Adipocyte (in vitro differentiated cells): ENCODE measurements around the gene ADD1.
"Not testable (repeated sequence)": the region's sequence is repeated elsewhere in the genome, so short reads cannot be mapped to it uniquely, and the experiment has no call there.

Experiments used
- DNase-seq: peaks from one replicate; pipeline ENCODE4 v3.0.0-alpha.2; 2015; ENCODE audit warnings: low read depth
- H3K27me3 ChIP-seq: replicated peaks from 2 replicates; pipeline ENCODE4 v1.7.0; 2013; ENCODE audit warnings: mild to moderate bottlenecking, low read length, moderate library complexity; ENCODE audit not compliant: control insufficient read depth, insufficient read depth
- H3K36me3 ChIP-seq: 2 replicates; pipeline ENCODE4 v1.7.0; 2013; ENCODE audit warnings: low read length, mild to moderate bottlenecking, moderate library complexity; ENCODE audit not compliant: control insufficient read depth, insufficient read depth, severe bottlenecking
- H3K4me1 ChIP-seq: 2 replicates; pipeline ENCODE4 v1.7.0; 2013; ENCODE audit warnings: mild to moderate bottlenecking, low read length, moderate library complexity; ENCODE audit not compliant: control insufficient read depth, insufficient read depth
- H3K4me3 ChIP-seq: 2 replicates; pipeline ENCODE4 v1.7.0; 2013; ENCODE audit warnings: mild to moderate bottlenecking, low read length, moderate library complexity
- H3K9ac ChIP-seq: 2 replicates; pipeline ENCODE4 v1.7.0; 2013; ENCODE audit warnings: mild to moderate bottlenecking, low read length, moderate library complexity
- H3K9me3 ChIP-seq: 2 replicates; pipeline ENCODE4 v1.7.0; 2013; ENCODE audit warnings: mild to moderate bottlenecking, low read length, moderate library complexity; ENCODE audit not compliant: control insufficient read depth

The ADD1 gene

GRCh38 chr4:2953496-2953895, 109.9 kb downstream of the ADD1 start:
- Histone ChIP-seq H3K36me3 (peaks cover 91% of the 10 kb centered on the region), H3K27me3 (no peaks in the 10 kb centered on the region), H3K9ac (no peak overlapping the region), H3K9me3 (no peaks in the 10 kb centered on the region), H3K4me1 (peaks cover 8% of the 10 kb centered on the region), H3K4me3 (no peak overlapping the region)
- DNase-seq = no peak

- Histone ChIP-seq H3K9ac (no peak overlapping the region), H3K27me3 (no peaks in the 10 kb centered on the region), H3K36me3 (peaks cover 80% of the 10 kb centered on the region), H3K4me1 (peaks cover 16% of the 10 kb centered on the region), H3K9me3 (no peaks in the 10 kb centered on the region), H3K4me3 (no peak overlapping the region)
- DNase-seq = no peak
Measured at GRCh38 chr4:2954358-2955185, 110.9 kb downstream of the ADD1 start.

- Histone ChIP-seq H3K4me1 (peaks cover 21% of the 10 kb centered on the region), H3K36me3 (peaks cover 72% of the 10 kb centered on the region)
- H3K9me3 ChIP-seq, H3K27me3 ChIP-seq, DNase-seq, H3K9ac ChIP-seq, H3K4me3 ChIP-seq: not testable (repeated sequence)
Measured at GRCh38 chr4:2955186-2956044, 111.8 kb downstream of the ADD1 start.

GRCh38 chr4:2958446-2958845, 114.8 kb downstream of the ADD1 start:
- Histone ChIP-seq H3K4me1 (peaks cover 34% of the 10 kb centered on the region), H3K9ac (peak overlapping the region; percentile 15), H3K9me3 (no peaks in the 10 kb centered on the region), H3K27me3 (no peaks in the 10 kb centered on the region), H3K4me3 (peak overlapping the region; percentile 34), H3K36me3 (peaks cover 43% of the 10 kb centered on the region)
- peak; percentile 75 for DNase-seq

- H3K4me3 ChIP-seq, H3K9ac ChIP-seq, H3K27me3 ChIP-seq, DNase-seq, H3K9me3 ChIP-seq: not testable (repeated sequence)
- H3K4me1 ChIP-seq = peaks cover 43% of the 10 kb centered on the region
- peaks cover 27% of the 10 kb centered on the region for H3K36me3 ChIP-seq
Measured at GRCh38 chr4:2960450-2960849, 116.8 kb downstream of the ADD1 start.

GRCh38 chr4:2961421-2961810, 117.8 kb downstream of the ADD1 start:
- peak overlapping the region; percentile 90 for H3K4me3 ChIP-seq
- H3K27me3 ChIP-seq = no peaks in the 10 kb centered on the region
- H3K9me3 ChIP-seq = no peaks in the 10 kb centered on the region
- H3K4me1 ChIP-seq = peaks cover 43% of the 10 kb centered on the region
- H3K9ac ChIP-seq = peak overlapping the region; percentile 99
- peaks cover 17% of the 10 kb centered on the region for H3K36me3 ChIP-seq
- DNase-seq = peak; percentile 16

- peak; percentile 29 for DNase-seq
- Histone ChIP-seq H3K4me1 (peaks cover 43% of the 10 kb centered on the region), H3K9ac (peak overlapping the region; percentile 99), H3K9me3 (no peaks in the 10 kb centered on the region), H3K36me3 (peaks cover 12% of the 10 kb centered on the region), H3K4me3 (peak overlapping the region; percentile 90), H3K27me3 (no peaks in the 10 kb centered on the region)
Measured at GRCh38 chr4:2961811-2962441, 118.3 kb downstream of the ADD1 start.

- peaks cover 43% of the 10 kb centered on the region for H3K4me1 ChIP-seq
- DNase-seq = peak; percentile 69
- H3K36me3 ChIP-seq = peaks cover 6% of the 10 kb centered on the region
- H3K4me3 ChIP-seq = peak overlapping the region; percentile 90
- H3K9ac ChIP-seq = peak overlapping the region; percentile 99
- no peaks in the 10 kb centered on the region for H3K9me3 ChIP-seq
- H3K27me3 ChIP-seq = no peaks in the 10 kb centered on the region
Measured at GRCh38 chr4:2962614-2963174, 119.0 kb downstream of the ADD1 start.

GRCh38 chr4:2963175-2963965, 119.7 kb downstream of the ADD1 start, which contains the start of the genes GRK4 and NOP14:
Gene GRK4 (plus strand): TSS chr4:2963571. CDS start chr4:2964071, 500 bp downstream.
Gene NOP14 (minus strand): TSS chr4:2963406. CDS start chr4:2963319, 87 bp downstream.
- H3K9me3 ChIP-seq = no peaks in the 10 kb centered on the region

GRCh38 chr4:2963966-2964471, 120.4 kb downstream of the ADD1 start:
- Histone ChIP-seq H3K36me3 (no peaks in the 10 kb centered on the region), H3K27me3 (no peaks in the 10 kb centered on the region), H3K4me3 (peak overlapping the region; percentile 90), H3K9ac (peak overlapping the region; percentile 99), H3K9me3 (no peaks in the 10 kb centered on the region), H3K4me1 (peaks cover 30% of the 10 kb centered on the region)
- DNase-seq = peak; percentile 80

More at GRCh38 chr4:2963175-2963965, 119.7 kb downstream of the ADD1 start, which contains the start of the genes GRK4 and NOP14:
- peak; percentile 100 for DNase-seq
- Histone ChIP-seq H3K27me3 (no peaks in the 10 kb centered on the region), H3K4me1 (peaks cover 37% of the 10 kb centered on the region), H3K9ac (peak within 1 kb of the TSS; percentile 99), H3K4me3 (peak within 1 kb of the TSS; percentile 90), H3K36me3 (peaks cover 1% of the 10 kb centered on the region)
